Liver (tissue), 3 donors: Measurements from ENCODE around the gene ST6GALNAC3.

Experiments used
- FOXA1 ChIP-seq: IDR thresholded peaks from 2 replicates; pipeline ENCODE4 v1.6.1; 2016; ENCODE audit warnings: antibody characterized with exemption
- RAD21 ChIP-seq, 2 donors: IDR thresholded peaks; 2 replicates each; pipeline ENCODE4 v1.6.1; 2016; ENCODE audit warnings: antibody characterized with exemption in 2 of 2, mild to moderate bottlenecking in 2 of 2
- TAF1 ChIP-seq: conservative IDR thresholded peaks from 2 replicates; pipeline ENCODE4 v1.6.1; 2016; ENCODE audit warnings: antibody characterized with exemption, mild to moderate bottlenecking
- YY1 ChIP-seq: IDR thresholded peaks from 2 replicates; pipeline ENCODE4 v1.6.1; 2016; ENCODE audit warnings: antibody characterized with exemption, mild to moderate bottlenecking
- TF ChIP-seq, protein P1 (sequence below): fragments of 150-350 bp; IDR thresholded peaks from 2 replicates; pipeline ENCODE4 v1.5.1; 2017; ENCODE audit warnings: improper control_type of control experiment, low read depth, low read length; ENCODE audit not compliant: missing input control
- TF ChIP-seq, protein P2 (sequence below): IDR thresholded peaks from 2 replicates; pipeline ENCODE4 v1.6.1; 2016; ENCODE audit warnings: antibody characterized with exemption, mild to moderate bottlenecking
- donor health status: healthy.
- donor health status: healthy.

DNA sequence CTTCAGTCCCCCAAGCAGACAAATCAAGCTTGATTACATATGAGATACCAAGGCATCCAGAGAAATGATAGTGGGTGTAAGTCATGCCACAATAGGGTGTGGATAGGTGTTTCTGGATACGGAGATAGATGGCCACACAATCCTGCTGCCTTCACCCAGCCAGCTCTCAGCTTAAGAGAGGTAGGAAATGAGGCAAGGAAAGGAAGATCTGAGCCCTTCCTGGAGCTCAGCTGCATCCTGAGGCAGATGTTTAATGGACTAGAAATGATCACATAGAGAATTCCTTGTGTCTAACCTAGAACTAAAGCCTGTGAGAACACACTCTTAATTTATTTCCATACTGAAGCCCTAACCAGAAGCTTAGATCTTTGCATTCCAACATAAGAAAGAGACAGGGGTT is 210.3 kb downstream of the ST6GALNAC3 start:
- TF ChIP-seq, protein P1, sequence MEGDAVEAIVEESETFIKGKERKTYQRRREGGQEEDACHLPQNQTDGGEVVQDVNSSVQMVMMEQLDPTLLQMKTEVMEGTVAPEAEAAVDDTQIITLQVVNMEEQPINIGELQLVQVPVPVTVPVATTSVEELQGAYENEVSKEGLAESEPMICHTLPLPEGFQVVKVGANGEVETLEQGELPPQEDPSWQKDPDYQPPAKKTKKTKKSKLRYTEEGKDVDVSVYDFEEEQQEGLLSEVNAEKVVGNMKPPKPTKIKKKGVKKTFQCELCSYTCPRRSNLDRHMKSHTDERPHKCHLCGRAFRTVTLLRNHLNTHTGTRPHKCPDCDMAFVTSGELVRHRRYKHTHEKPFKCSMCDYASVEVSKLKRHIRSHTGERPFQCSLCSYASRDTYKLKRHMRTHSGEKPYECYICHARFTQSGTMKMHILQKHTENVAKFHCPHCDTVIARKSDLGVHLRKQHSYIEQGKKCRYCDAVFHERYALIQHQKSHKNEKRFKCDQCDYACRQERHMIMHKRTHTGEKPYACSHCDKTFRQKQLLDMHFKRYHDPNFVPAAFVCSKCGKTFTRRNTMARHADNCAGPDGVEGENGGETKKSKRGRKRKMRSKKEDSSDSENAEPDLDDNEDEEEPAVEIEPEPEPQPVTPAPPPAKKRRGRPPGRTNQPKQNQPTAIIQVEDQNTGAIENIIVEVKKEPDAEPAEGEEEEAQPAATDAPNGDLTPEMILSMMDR: no peak
- TF ChIP-seq, protein P2, sequence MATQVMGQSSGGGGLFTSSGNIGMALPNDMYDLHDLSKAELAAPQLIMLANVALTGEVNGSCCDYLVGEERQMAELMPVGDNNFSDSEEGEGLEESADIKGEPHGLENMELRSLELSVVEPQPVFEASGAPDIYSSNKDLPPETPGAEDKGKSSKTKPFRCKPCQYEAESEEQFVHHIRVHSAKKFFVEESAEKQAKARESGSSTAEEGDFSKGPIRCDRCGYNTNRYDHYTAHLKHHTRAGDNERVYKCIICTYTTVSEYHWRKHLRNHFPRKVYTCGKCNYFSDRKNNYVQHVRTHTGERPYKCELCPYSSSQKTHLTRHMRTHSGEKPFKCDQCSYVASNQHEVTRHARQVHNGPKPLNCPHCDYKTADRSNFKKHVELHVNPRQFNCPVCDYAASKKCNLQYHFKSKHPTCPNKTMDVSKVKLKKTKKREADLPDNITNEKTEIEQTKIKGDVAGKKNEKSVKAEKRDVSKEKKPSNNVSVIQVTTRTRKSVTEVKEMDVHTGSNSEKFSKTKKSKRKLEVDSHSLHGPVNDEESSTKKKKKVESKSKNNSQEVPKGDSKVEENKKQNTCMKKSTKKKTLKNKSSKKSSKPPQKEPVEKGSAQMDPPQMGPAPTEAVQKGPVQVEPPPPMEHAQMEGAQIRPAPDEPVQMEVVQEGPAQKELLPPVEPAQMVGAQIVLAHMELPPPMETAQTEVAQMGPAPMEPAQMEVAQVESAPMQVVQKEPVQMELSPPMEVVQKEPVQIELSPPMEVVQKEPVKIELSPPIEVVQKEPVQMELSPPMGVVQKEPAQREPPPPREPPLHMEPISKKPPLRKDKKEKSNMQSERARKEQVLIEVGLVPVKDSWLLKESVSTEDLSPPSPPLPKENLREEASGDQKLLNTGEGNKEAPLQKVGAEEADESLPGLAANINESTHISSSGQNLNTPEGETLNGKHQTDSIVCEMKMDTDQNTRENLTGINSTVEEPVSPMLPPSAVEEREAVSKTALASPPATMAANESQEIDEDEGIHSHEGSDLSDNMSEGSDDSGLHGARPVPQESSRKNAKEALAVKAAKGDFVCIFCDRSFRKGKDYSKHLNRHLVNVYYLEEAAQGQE: no peak
- TF ChIP-seq TAF1: no peak
- no peak for TF ChIP-seq FOXA1
- no peak for TF ChIP-seq RAD21 (IDR thresholded peaks at IDR 0.05)
- TF ChIP-seq YY1: no peak
